DMS 273 (cell line): ENCODE measurements around the gene ZDHHC14.
A peak's percentile ranks its signal among the peaks of the same experiment; 100 is the strongest.

Experiments
- DNase-seq: peaks from one replicate; lab custom pipeline; 2025; ENCODE audit not compliant: unreplicated experiment; lab: John Stamatoyannopoulos, UW

ZDHHC14 gene

GRCh38 chr6:157513619-157514485 lies 132.9 kb downstream of the ZDHHC14 start:
- DNase-seq, result no peak

DNA sequence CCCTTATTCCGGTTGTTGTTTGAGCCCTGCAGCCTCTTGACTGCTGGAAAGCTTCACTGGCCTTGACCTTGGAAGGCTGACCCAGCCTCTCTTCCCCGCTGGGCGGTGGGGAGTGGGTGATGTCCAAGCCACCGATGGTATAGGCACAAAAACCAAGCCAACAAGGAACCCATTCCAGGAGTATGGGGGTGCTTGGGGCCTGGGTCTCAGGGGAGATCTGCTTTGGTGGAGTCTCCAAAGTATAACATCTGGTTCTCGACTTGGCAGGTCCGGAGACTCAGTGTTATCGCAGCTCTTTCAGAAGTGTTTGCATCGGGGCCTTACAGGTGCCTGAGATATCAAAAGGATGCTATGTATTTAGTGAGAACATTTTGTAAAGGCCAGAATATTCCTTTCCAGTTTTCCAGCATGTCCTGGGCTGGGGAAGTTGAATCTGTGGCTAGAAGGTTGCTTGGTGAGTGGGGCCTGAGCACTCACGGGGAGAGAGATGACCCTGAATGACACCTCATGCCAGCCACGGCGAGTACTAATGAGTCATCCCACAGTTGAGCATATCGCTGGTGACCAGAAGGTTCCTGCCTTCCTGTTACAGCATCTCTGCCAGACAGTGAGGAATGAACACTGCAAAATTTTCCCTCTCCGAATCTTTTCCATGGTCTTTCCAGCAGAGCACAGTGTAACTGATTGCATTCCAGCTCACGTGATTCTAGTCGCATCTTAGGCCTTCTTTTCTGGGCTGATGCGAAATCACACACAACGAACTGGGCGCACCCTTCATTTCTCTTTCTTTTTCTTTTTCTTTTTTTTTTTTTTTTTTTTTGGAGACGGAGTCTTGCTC lies 133.9 kb downstream of the ZDHHC14 start:
- DNase-seq, result no peak

GRCh38 chr6:157516319-157517026 lies 135.5 kb downstream of the ZDHHC14 start:
- DNase-seq, result no peak

- DNase-seq, result no peak
These were observed 136.8 kb downstream of the ZDHHC14 start for GRCh38 chr6:157517601-157518359.

- no peak for DNase-seq
These were observed 137.6 kb downstream of the ZDHHC14 start for GRCh38 chr6:157518397-157519250.

- DNase-seq, result no peak
These were observed 138.5 kb downstream of the ZDHHC14 start for GRCh38 chr6:157519255-157520116.

DNA sequence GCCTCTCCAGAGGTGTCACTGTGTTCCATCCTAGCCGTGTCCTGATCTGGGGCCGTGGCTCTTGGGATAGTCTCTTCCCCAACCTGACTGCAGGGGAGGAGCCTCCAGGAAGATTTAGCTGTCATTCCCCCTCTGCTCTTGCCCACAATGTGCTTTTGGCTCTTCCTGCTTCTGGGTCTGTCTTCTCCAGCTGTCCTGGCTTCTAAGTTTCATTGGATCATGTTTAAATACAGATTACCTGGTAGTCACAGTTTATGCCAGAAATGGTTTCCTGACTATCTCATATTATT lies 139.1 kb downstream of the ZDHHC14 start:
- no peak for DNase-seq

GRCh38 chr6:157520596-157521361 lies 139.8 kb downstream of the ZDHHC14 start:
- no peak for DNase-seq

GRCh38 chr6:157521362-157522335 lies 140.7 kb downstream of the ZDHHC14 start:
- DNase-seq, result no peak

- no peak for DNase-seq
These were observed 141.5 kb downstream of the ZDHHC14 start for GRCh38 chr6:157522472-157522871.

DNA sequence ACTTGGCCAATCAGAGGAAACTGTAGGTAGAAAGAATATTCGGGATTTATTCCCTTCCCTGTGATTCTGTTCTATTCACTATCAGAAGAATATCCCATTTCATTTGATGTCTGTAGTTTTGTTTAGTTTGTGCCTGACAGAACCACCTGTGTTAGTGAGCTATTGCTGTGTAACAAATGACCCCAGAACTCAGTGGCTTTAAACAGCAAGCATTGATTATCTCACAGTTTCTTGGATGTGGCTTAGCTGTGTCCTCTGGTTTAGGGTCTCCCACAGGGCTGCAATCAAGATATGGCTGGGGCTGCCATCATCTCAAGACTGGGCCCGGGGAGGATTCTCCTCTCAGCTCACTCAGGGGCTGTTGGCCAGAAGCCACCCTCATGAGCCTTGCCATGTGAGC lies 143.7 kb downstream of the ZDHHC14 start:
- DNase-seq, result no peak

- no peak for DNase-seq
These were observed 144.4 kb downstream of the ZDHHC14 start for GRCh38 chr6:157525292-157525889.

DNA sequence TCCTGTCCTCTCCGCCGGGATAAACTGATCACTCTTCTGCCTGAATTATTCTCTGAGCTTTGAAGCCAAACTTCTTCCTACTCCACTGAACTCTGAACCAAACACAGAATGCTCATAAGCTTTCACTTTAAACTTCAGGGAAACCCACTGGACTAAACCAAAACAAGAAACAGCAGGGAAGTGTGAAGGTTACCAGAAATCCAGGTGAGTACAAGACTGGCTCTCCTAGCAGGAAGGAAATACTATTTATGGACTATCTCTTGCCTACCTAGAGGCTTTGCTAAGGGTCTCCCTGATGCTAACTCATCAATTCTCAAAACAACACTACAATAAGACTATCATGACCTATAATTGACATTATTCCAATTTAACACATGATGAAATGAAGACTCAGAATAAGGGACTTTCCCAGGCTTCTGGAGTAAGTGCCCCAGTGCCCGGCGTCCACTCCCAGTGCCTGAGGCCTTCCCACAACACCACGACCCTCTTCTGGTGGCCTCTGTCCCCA lies 145.0 kb downstream of the ZDHHC14 start:
- no peak for DNase-seq

- DNase-seq, result no peak
These were observed 146.5 kb downstream of the ZDHHC14 start for GRCh38 chr6:157527471-157527907.

GRCh38 chr6:157528931-157529653 lies 148.1 kb downstream of the ZDHHC14 start:
- peak; percentile 41 for DNase-seq

DNA sequence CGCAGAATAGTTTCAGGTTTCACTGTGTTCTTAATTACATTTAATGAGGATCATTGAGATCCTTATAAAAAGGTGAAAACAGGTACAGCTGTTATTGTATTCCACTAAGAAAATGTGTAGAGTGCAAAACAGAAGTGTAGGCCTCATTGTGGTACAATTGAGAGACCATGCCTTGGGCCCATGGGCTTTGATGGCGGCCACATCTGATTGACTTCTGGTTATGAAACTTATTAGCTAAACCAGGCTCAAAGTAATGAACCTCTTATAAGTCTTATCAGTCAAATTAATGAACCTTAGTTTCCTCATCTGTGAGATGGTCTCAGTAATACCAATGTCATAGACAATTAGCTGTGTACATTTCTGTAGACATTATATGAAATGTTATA lies 148.7 kb downstream of the ZDHHC14 start:
- DNase-seq, result no peak
